Body of pancreas (tissue), 4 donors: ENCODE data around the gene EFNA5.

Experiments
- POLR2A ChIP-seq, 3 donors: fragments of 450-650 bp; IDR thresholded peaks; one replicate each; pipeline ENCODE4 v1.6.1; 2016; ENCODE audit warnings: antibody characterized with exemption in 3 of 3, mild to moderate bottlenecking in 2 of 3
- TF ChIP-seq, protein P1 (sequence below), 7 experiments: fragments of 450-650 bp in 4 of 7; fragments of 200-600 bp in 3 of 7; sonication (generic) in 3 of 7; IDR thresholded peaks; one replicate each; pipeline ENCODE4 v1.5.1; 2016 to 2019; ENCODE audit warnings: antibody characterized with exemption in 7 of 7

DNA sequence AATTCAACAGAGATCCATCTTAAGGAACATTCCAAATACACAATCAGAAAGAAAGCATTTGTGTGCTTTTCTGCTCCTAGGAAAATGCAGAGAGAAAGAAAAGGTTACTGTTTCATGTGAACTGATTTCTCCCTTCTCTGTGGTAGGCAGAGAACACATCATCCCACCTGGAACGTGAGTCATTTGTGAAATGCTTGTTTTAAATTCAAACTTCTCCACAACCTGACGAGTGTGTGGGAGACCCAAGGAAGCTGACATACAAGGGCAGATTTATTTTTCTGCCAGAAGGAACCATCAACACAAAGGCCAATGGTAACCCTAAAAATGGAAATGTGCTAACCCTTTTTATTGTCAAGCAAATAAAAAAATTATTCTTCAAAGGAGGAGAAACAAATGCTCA lies 156.4 kb downstream of the EFNA5 start:
- TF ChIP-seq, protein P1, sequence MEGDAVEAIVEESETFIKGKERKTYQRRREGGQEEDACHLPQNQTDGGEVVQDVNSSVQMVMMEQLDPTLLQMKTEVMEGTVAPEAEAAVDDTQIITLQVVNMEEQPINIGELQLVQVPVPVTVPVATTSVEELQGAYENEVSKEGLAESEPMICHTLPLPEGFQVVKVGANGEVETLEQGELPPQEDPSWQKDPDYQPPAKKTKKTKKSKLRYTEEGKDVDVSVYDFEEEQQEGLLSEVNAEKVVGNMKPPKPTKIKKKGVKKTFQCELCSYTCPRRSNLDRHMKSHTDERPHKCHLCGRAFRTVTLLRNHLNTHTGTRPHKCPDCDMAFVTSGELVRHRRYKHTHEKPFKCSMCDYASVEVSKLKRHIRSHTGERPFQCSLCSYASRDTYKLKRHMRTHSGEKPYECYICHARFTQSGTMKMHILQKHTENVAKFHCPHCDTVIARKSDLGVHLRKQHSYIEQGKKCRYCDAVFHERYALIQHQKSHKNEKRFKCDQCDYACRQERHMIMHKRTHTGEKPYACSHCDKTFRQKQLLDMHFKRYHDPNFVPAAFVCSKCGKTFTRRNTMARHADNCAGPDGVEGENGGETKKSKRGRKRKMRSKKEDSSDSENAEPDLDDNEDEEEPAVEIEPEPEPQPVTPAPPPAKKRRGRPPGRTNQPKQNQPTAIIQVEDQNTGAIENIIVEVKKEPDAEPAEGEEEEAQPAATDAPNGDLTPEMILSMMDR (IDR thresholded peaks at IDR 0.05) = no peak
- TF ChIP-seq POLR2A (IDR thresholded peaks at IDR 0.05) = no peak
